DMS79 treated with DMSO at 0.1 percent for 48 hours (cell line): Measurements from ENCODE around the gene DGCR2.

Experiments used
- DNase-seq: peaks from one replicate; lab custom pipeline; 2025; lab: John Stamatoyannopoulos, UW

Gene DGCR2

GRCh38 chr22:19126309-19127273 is 4.4 kb upstream of the DGCR2 start:
- DNase-seq = no peak

- DNase-seq = no peak
Observed at GRCh38 chr22:19125474-19126308, 3.5 kb upstream of the DGCR2 start.

- DNase-seq = no peak
Observed at GRCh38 chr22:19125011-19125410, 2.8 kb upstream of the DGCR2 start.

- DNase-seq = no peak
Observed at GRCh38 chr22:19124377-19124776, 2.2 kb upstream of the DGCR2 start.

- no peak for DNase-seq
Observed at GRCh38 chr22:19123936-19124335, 1.7 kb upstream of the DGCR2 start.

GRCh38 chr22:19122752-19123492 is 710 bp upstream of the DGCR2 start:
- DNase-seq = no peak

GRCh38 chr22:19121631-19122142 is 525 bp downstream of the DGCR2 start:
- no peak for DNase-seq

GRCh38 chr22:19120829-19121630 is 1.2 kb downstream of the DGCR2 start:
- no peak for DNase-seq

GRCh38 chr22:19119949-19120348 is 2.3 kb downstream of the DGCR2 start:
- no peak for DNase-seq

- no peak for DNase-seq
Observed at GRCh38 chr22:19118329-19118880, 3.8 kb downstream of the DGCR2 start.

GRCh38 chr22:19117111-19117512 is 5.1 kb downstream of the DGCR2 start:
- DNase-seq = peak; percentile 77

GRCh38 chr22:19115628-19116027 is 6.6 kb downstream of the DGCR2 start:
- DNase-seq = no peak

- no peak for DNase-seq
Observed at GRCh38 chr22:19114984-19115552, 7.1 kb downstream of the DGCR2 start.

- no peak for DNase-seq
Observed at GRCh38 chr22:19113429-19113828, 8.8 kb downstream of the DGCR2 start.

- DNase-seq = no peak
Observed at GRCh38 chr22:19111584-19111983, 10.6 kb downstream of the DGCR2 start.

- no peak for DNase-seq
Observed at GRCh38 chr22:19111140-19111539, 11.1 kb downstream of the DGCR2 start.

- DNase-seq = no peak
Observed at GRCh38 chr22:19110646-19111045, 11.6 kb downstream of the DGCR2 start.

- no peak for DNase-seq
Observed at GRCh38 chr22:19110064-19110458, 12.2 kb downstream of the DGCR2 start.

GRCh38 chr22:19109198-19110063 is 12.8 kb downstream of the DGCR2 start:
- DNase-seq = no peak
